ENCODE measurements around the gene HMCES.

DNA sequence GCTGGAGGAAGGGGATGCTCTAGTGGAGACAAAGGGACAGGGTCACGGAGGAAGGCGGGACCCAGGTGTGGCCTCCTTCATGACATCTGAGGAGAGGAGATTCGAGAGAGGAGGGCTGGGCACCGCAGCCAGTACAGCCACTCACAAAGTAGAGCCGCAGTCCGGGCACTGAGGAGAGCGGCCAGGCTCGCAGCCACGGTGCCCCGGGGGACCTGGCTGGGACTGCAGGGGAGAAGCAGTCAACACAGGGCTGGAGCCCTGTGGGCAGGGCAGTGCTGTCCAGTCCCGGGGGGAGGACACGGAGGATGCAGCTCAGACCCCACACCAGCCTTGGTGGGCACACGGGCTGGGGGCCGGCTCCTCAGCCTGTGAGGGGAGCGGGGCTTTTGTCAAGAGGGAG is 40.3 kb downstream of the HMCES start:
- TF ChIP-seq POLR2A (IDR thresholded peaks at IDR 0.05; ENCODE audit: low read depth) (no peak), EP300 (IDR thresholded peaks at IDR 0.05) (no peak), POLR2AphosphoS5 (IDR thresholded peaks at IDR 0.05) (no peak)
- TF ChIP-seq, protein P1, sequence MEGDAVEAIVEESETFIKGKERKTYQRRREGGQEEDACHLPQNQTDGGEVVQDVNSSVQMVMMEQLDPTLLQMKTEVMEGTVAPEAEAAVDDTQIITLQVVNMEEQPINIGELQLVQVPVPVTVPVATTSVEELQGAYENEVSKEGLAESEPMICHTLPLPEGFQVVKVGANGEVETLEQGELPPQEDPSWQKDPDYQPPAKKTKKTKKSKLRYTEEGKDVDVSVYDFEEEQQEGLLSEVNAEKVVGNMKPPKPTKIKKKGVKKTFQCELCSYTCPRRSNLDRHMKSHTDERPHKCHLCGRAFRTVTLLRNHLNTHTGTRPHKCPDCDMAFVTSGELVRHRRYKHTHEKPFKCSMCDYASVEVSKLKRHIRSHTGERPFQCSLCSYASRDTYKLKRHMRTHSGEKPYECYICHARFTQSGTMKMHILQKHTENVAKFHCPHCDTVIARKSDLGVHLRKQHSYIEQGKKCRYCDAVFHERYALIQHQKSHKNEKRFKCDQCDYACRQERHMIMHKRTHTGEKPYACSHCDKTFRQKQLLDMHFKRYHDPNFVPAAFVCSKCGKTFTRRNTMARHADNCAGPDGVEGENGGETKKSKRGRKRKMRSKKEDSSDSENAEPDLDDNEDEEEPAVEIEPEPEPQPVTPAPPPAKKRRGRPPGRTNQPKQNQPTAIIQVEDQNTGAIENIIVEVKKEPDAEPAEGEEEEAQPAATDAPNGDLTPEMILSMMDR (IDR thresholded peaks at IDR 0.05) = no peak
